H1 (cell line): Measurements from ENCODE around the gene LCMT1. TPM values are rescaled to one million over a fixed set of nuclear protein-coding genes. Genes with fewer than 3 reads are reported as not detected.

Source experiments
- CTCF ChIA-PET: fragments of 300-600 bp; sonication (Branson Sonifier 250); formaldehyde crosslinking; loops from one replicate; lab custom pipeline; 2021; ENCODE audit not compliant: partially characterized antibody; lab: Charles Lee
- POLR2A ChIA-PET: fragments of 300-600 bp; sonication (Branson Sonifier 250); formaldehyde crosslinking; loops from one replicate; lab custom pipeline; 2021; ENCODE audit warnings: inconsistent platforms; ENCODE audit not compliant: partially characterized antibody; lab: Charles Lee
- DNase-seq, 2 experiments: peaks; one replicate each; pipeline versions ENCODE4 v3.0.0 to v3.0.0-alpha.2; 2010 to 2022; ENCODE audit warnings: low spot score in 2 of 2, low read depth in 1 of 2, mixed read lengths in 1 of 2
- FAIRE-seq: peaks from 2 replicates; lab custom pipeline; 2011; peaks lifted over from hg19 to GRCh38; lab: Jason Lieb, UNC
- H2AFZ ChIP-seq: 2 replicates; pipeline ENCODE4 v1.8.1; 2012; ENCODE audit warnings: low read length, inconsistent platforms
- H2AK5ac ChIP-seq: 2 replicates; pipeline ENCODE4 v1.6.1; 2013; ENCODE audit warnings: low read depth, low read length
- H2BK120ac ChIP-seq: replicated peaks from 2 replicates; pipeline ENCODE3; 2013; ENCODE audit warnings: low read depth, low read length, inconsistent platforms
- H2BK12ac ChIP-seq: 2 replicates; pipeline ENCODE4 v1.6.1; 2013; ENCODE audit warnings: low read depth, low read length
- H2BK15ac ChIP-seq: 2 replicates; pipeline ENCODE4 v1.6.1; 2013; ENCODE audit warnings: low read length
- H2BK20ac ChIP-seq: 2 replicates; pipeline ENCODE4 v1.6.1; 2013; ENCODE audit warnings: low read length
- H2BK5ac ChIP-seq: 2 replicates; pipeline ENCODE4 v1.6.1; 2013; ENCODE audit warnings: low read depth, low read length
- H3K14ac ChIP-seq: 2 replicates; pipeline ENCODE4 v1.6.1; 2013; ENCODE audit warnings: inconsistent platforms; ENCODE audit not compliant: insufficient read length
- H3K18ac ChIP-seq: 2 replicates; pipeline ENCODE4 v1.6.1; 2013; ENCODE audit warnings: low read length; ENCODE audit errors: extremely low read depth
- H3K23ac ChIP-seq: 2 replicates; pipeline ENCODE4 v1.6.1; 2013; ENCODE audit warnings: inconsistent platforms; ENCODE audit not compliant: insufficient read length
- H3K23me2 ChIP-seq: 2 replicates; pipeline ENCODE4 v1.6.1; 2013; ENCODE audit warnings: low read depth, low read length
- H3K27ac ChIP-seq: 2 replicates; pipeline ENCODE4 v1.6.1; 2011; ENCODE audit warnings: low read depth, low read length, inconsistent platforms
- H3K27me3 ChIP-seq, 4 experiments: replicated peaks in 1 of 4; 1 replicate in 1 of 4; 2 replicates in 3 of 4; pipeline versions ENCODE4 v1.6.1 to v1.8.1; 2011 to 2013; ENCODE audit warnings: low read length in 3 of 4, mild to moderate bottlenecking in 3 of 4, inconsistent platforms in 2 of 4, mixed read lengths in 2 of 4, moderate library complexity in 1 of 4; ENCODE audit not compliant: control insufficient read depth in 3 of 4, insufficient read depth in 3 of 4; ENCODE audit errors: extremely low read depth in 1 of 4
- H3K36me3 ChIP-seq, 4 experiments: 2 replicates each; pipeline versions ENCODE4 v1.6.1 to v1.8.1; 2011 to 2013; ENCODE audit warnings: mild to moderate bottlenecking in 4 of 4, low read length in 3 of 4, moderate library complexity in 2 of 4, control low read depth in 1 of 4, inconsistent platforms in 1 of 4; ENCODE audit not compliant: insufficient read depth in 4 of 4, control insufficient read depth in 2 of 4
- H3K4ac ChIP-seq: replicated peaks from 2 replicates; pipeline ENCODE3; 2013; ENCODE audit warnings: low read length, low read depth, mixed read lengths, inconsistent platforms; ENCODE audit not compliant: insufficient read length
- H3K4me1 ChIP-seq, 4 experiments: replicated peaks in 1 of 4; 1 replicate in 1 of 4; 2 replicates in 3 of 4; pipeline versions ENCODE4 v1.6.1 to v1.8.1; 2011 to 2013; ENCODE audit warnings: low read length in 3 of 4, inconsistent platforms in 2 of 4, mixed read lengths in 1 of 4; ENCODE audit not compliant: insufficient read depth in 4 of 4, control insufficient read depth in 3 of 4
- H3K4me2 ChIP-seq, 2 experiments: 2 replicates each; pipeline versions ENCODE4 v1.6.1 to v1.8.1; 2011 to 2013; ENCODE audit warnings: low read depth in 2 of 2, low read length in 2 of 2, control low read depth in 1 of 2, inconsistent platforms in 1 of 2, mild to moderate bottlenecking in 1 of 2; ENCODE audit not compliant: insufficient read depth in 1 of 2
- H3K4me3 ChIP-seq, 4 experiments: fragments of 200-600, 300-600 bp in 1 of 4; sonication (generic), shearing (Covaris generic), sonication (Bioruptor Twin) in 1 of 4; 2 replicates each; pipeline versions ENCODE4 v1.5.1 to v1.8.1; 2011 to 2016; ENCODE audit warnings: low read length in 4 of 4, low read depth in 3 of 4, control low read depth in 2 of 4, inconsistent platforms in 2 of 4, mild to moderate bottlenecking in 2 of 4, mixed read lengths in 1 of 4, moderate library complexity in 1 of 4; ENCODE audit not compliant: insufficient read depth in 2 of 4; ENCODE audit errors: extremely low read depth in 1 of 4
- H3K56ac ChIP-seq: replicated peaks from 2 replicates; pipeline ENCODE3; 2013; ENCODE audit warnings: low read depth, mild to moderate bottlenecking, mixed read lengths, low read length, inconsistent platforms; ENCODE audit not compliant: insufficient read length
- H3K79me1 ChIP-seq: 2 replicates; pipeline ENCODE4 v1.6.1; 2013; ENCODE audit warnings: low read depth, low read length, control low read depth
- H3K79me2 ChIP-seq, 2 experiments: 2 replicates each; pipeline versions ENCODE4 v1.6.1 to v1.8.1; 2012 to 2013; ENCODE audit warnings: low read length in 2 of 2, mild to moderate bottlenecking in 2 of 2, inconsistent platforms in 1 of 2; ENCODE audit not compliant: insufficient read depth in 2 of 2, control insufficient read depth in 1 of 2
- H3K9ac ChIP-seq, 4 experiments: replicated peaks in 1 of 4; 1 replicate in 1 of 4; 2 replicates in 3 of 4; pipeline versions ENCODE4 v1.6.1 to v1.8.1; 2011 to 2013; ENCODE audit warnings: low read depth in 3 of 4, low read length in 3 of 4, control low read depth in 2 of 4, mild to moderate bottlenecking in 2 of 4, moderate library complexity in 2 of 4, inconsistent platforms in 1 of 4; ENCODE audit errors: extremely low read depth in 1 of 4
- H3K9me3 ChIP-seq, 2 experiments: 2 replicates each; pipeline versions ENCODE4 v1.6.1 to v1.8.1; 2012 to 2013; ENCODE audit warnings: mild to moderate bottlenecking in 2 of 2, moderate library complexity in 2 of 2, control low read depth in 1 of 2, inconsistent platforms in 1 of 2, low read depth in 1 of 2, low read length in 1 of 2, mixed read lengths in 1 of 2; ENCODE audit not compliant: insufficient read depth in 2 of 2
- H4K20me1 ChIP-seq, 2 experiments: replicated peaks in 1 of 2; 2 replicates each; pipeline versions ENCODE3 to v1.8.1; 2011 to 2013; ENCODE audit warnings: inconsistent platforms in 2 of 2, low read length in 2 of 2, mild to moderate bottlenecking in 1 of 2; ENCODE audit not compliant: insufficient read depth in 2 of 2, control insufficient read depth in 1 of 2
- H4K5ac ChIP-seq: 2 replicates; pipeline ENCODE4 v1.6.1; 2013; ENCODE audit warnings: low read length, low read depth, mixed read lengths, inconsistent platforms; ENCODE audit not compliant: insufficient read length
- H4K8ac ChIP-seq: 2 replicates; pipeline ENCODE4 v1.8.0; 2013; ENCODE audit warnings: mild to moderate bottlenecking, moderate library complexity, low read length, inconsistent platforms; ENCODE audit not compliant: insufficient read depth; ENCODE audit errors: extremely low read depth
- H4K91ac ChIP-seq: replicated peaks from 2 replicates; pipeline ENCODE3; 2013; ENCODE audit warnings: low read length, mixed read lengths, inconsistent platforms; ENCODE audit not compliant: insufficient read length
- CBX8 ChIP-seq: fragments of 300-800, 300-1000 bp; sonication (generic); IDR thresholded peaks from 2 replicates; pipeline ENCODE4 v1.7.1; 2016; ENCODE audit warnings: low read depth, low read length, borderline replicate concordance
- CHD1 ChIP-seq: IDR thresholded peaks from 2 replicates; pipeline ENCODE4 v1.6.1; 2012; ENCODE audit warnings: low read depth, low read length, improper control_type of control experiment
- CHD2 ChIP-seq: IDR thresholded peaks from 2 replicates; pipeline ENCODE4 v1.6.1; 2012; ENCODE audit warnings: low read length, improper control_type of control experiment
- HDAC2 ChIP-seq, 2 experiments: fragments of 300-600 bp in 1 of 2; sonication (generic) in 1 of 2; IDR thresholded peaks; 2 replicates each; pipeline ENCODE4 v1.6.1; 2011 to 2012; ENCODE audit warnings: low read depth in 2 of 2, low read length in 2 of 2, mild to moderate bottlenecking in 2 of 2, moderate library complexity in 2 of 2, borderline replicate concordance in 1 of 2, inconsistent platforms in 1 of 2
- JUND ChIP-seq: IDR thresholded peaks from 2 replicates; pipeline ENCODE4 v1.6.1; 2011; ENCODE audit warnings: mild to moderate bottlenecking, improper control_type of control experiment, low read length
- MAFK ChIP-seq: IDR thresholded peaks from 2 replicates; pipeline ENCODE4 v1.6.1; 2012; ENCODE audit warnings: low read depth, mild to moderate bottlenecking, improper control_type of control experiment, low read length
- POLR2AphosphoS5 ChIP-seq: IDR thresholded peaks from 2 replicates; pipeline ENCODE4 v1.6.1; 2011; ENCODE audit warnings: low read depth, low read length
- POU5F1 ChIP-seq: IDR thresholded peaks from 2 replicates; pipeline ENCODE4 v1.6.1; 2011; ENCODE audit warnings: low read depth, mild to moderate bottlenecking, low read length, moderate library complexity
- RXRA ChIP-seq: IDR thresholded peaks from 2 replicates; pipeline ENCODE4 v1.6.1; 2011; ENCODE audit warnings: low read depth, mild to moderate bottlenecking, low read length, moderate library complexity; ENCODE audit not compliant: insufficient read depth
- SP1 ChIP-seq: IDR thresholded peaks from 2 replicates; pipeline ENCODE4 v1.6.1; 2011; ENCODE audit warnings: low read depth, low read length
- WGBS, 2 experiments: shearing (Covaris generic) in 1 of 2; methylation state at CpG; one replicate each; pipeline versions ENCODE4 v1.1.6 to v1.1.7; 2013 to 2015; ENCODE audit warnings: low lambda C conversion rate in 2 of 2, mixed read lengths in 2 of 2, inconsistent platforms in 1 of 2, low coverage in 1 of 2, missing lambda C conversion rate in 1 of 2; ENCODE audit not compliant: insufficient replicate concordance in 2 of 2, insufficient coverage in 1 of 2, insufficient read length in 1 of 2; ENCODE audit errors: extremely low coverage in 1 of 2, missing lambda C conversion rate in 1 of 2; 5-methylcytosine and 5-hydroxymethylcytosine counted together
- polyA plus RNA-seq, 7 experiments: library from polyadenylated mRNA; depleted of rRNA in 3 of 7; stranded (reverse) in 5 of 7; unstranded in 2 of 7; fragments of >200 nt in 5 of 7; fragments of 200-250 nt in 2 of 7; gene quantifications; 1 replicate in 5 of 7; 2 replicates in 1 of 7; 4 replicates in 1 of 7; pipeline versions ENCODE4 v1.2.1 to v1.2.3, GENCODE V29; 2011 to 2013; ENCODE audit warnings: missing spikeins in 2 of 7, mixed read lengths in 2 of 7
- total RNA-seq: library from RNA; stranded (reverse); fragmentation: NEBNext Ultra II Directional; extraction: Animal tissue kit (Norgen Biotek cat#: 25700); gene quantifications from 2 replicates; pipeline ENCODE4 v1.2.1, GENCODE V29; 2021

The LCMT1 gene
- total and polyA plus RNA-seq, 2 of the 8 experiments (the other 6 are each of a cell fraction or from before 2014, with no cell fraction given) = 61.0 to 80.8 TPM

GRCh38 chr16:25184771-25185170 is 73.2 kb downstream of the LCMT1 start:
- Histone ChIP-seq H3K23me2 (no peaks in the 10 kb centered on the region), H3K27me3 (no peaks in the 10 kb centered on the region), H3K18ac (no peak overlapping the region), H2BK5ac (no peak overlapping the region), H3K4me3 (no peak overlapping the region), H4K20me1 (no peaks in the 10 kb centered on the region), H3K27ac (no peak overlapping the region), H3K56ac (no peak overlapping the region), H2AFZ (no peak overlapping the region), H4K8ac (no peak overlapping the region), H3K14ac (no peak overlapping the region), H4K91ac (no peak overlapping the region), H3K79me2 (no peaks in the 10 kb centered on the region), H3K9ac (no peak overlapping the region), H3K9me3 (no peaks in the 10 kb centered on the region), H2BK15ac (no peak overlapping the region), H2BK120ac (no peak overlapping the region), H3K36me3 (no peaks in the 10 kb centered on the region), H3K79me1 (no peaks in the 10 kb centered on the region), H3K4me1 (no peaks in the 10 kb centered on the region), H2BK20ac (no peak overlapping the region), H4K5ac (no peak overlapping the region), H3K4ac (no peak overlapping the region), H2AK5ac (no peak overlapping the region), H3K23ac (no peak overlapping the region), H2BK12ac (no peak overlapping the region), H3K4me2 (no peak overlapping the region)
- DNase-seq (no peak), FAIRE-seq (no peak)
- TF ChIP-seq CHD1 = no peak
- TF ChIP-seq HDAC2 (IDR thresholded peaks at IDR 0.05; ENCODE audit: borderline replicate concordance in 1 of 2, low read depth in 2 of 2, low read length in 2 of 2) = no peak
- no peak for TF ChIP-seq MAFK
- TF ChIP-seq JUND = no peak
- TF ChIP-seq POLR2AphosphoS5 = no peak
- TF ChIP-seq CHD2 = no peak
- no peak for TF ChIP-seq POU5F1
- TF ChIP-seq SP1 = no peak
- TF ChIP-seq RXRA = no peak
- TF ChIP-seq CBX8 = no peak
- CTCF ChIA-PET = no interaction called here
- WGBS, 2 experiments = 81% methylated on average over 3 of the region's 3 CpGs; no CpG with 5 or more reads in 1 of the 2 experiments
- POLR2A ChIA-PET = no interaction called here
